Heart right ventricle (tissue), 16 donors: ENCODE measurements around the gene FRMD3. TPM values are rescaled to one million over a fixed set of nuclear protein-coding genes. Genes with fewer than 3 reads are reported as not detected.

Experiments used
- ATAC-seq, 8 donors: fragments of 200-7000 bp; cut with Tn5 transposase; one replicate each; pipeline ENCODE4 v1.9.1; 2020; ENCODE audit warnings: mild to moderate bottlenecking in 8 of 8, moderate library complexity in 8 of 8, moderate number of reproducible peaks in 1 of 8
- DNase-seq, 2 donors: peaks; one replicate each; pipeline ENCODE4 v3.0.0-alpha.2; 2020
- H3K27ac ChIP-seq, 10 donors: fragments of 200-600 bp; sonication (generic) in 2 of 10; one replicate each; pipeline versions ENCODE4 v1.5.0 to v1.8.0; 2020 to 2022; ENCODE audit warnings: mild to moderate bottlenecking in 3 of 10
- H3K27me3 ChIP-seq, 7 donors: fragments of 200-600 bp; one replicate each; pipeline ENCODE4 v1.8.0; 2021 to 2022; ENCODE audit warnings: mild to moderate bottlenecking in 2 of 7
- H3K36me3 ChIP-seq, 9 donors: fragments of 200-600 bp; sonication (generic) in 1 of 9; one replicate each; pipeline versions ENCODE4 v1.5.0 to v1.8.0; 2020 to 2022; ENCODE audit warnings: mild to moderate bottlenecking in 2 of 9
- H3K4me1 ChIP-seq, 9 donors: fragments of 200-600 bp; sonication (generic) in 1 of 9; one replicate each; pipeline versions ENCODE4 v1.5.0 to v1.8.0; 2020 to 2022; ENCODE audit warnings: mild to moderate bottlenecking in 4 of 9
- H3K4me3 ChIP-seq, 10 donors: fragments of 200-600 bp; sonication (generic) in 2 of 10; one replicate each; pipeline versions ENCODE4 v1.5.0 to v1.8.0; 2020 to 2022; ENCODE audit warnings: mild to moderate bottlenecking in 7 of 10, moderate library complexity in 2 of 10
- H3K9me3 ChIP-seq, 11 donors: fragments of 200-600 bp in 10 of 11; sonication (generic) in 2 of 11; one replicate each; pipeline versions ENCODE4 v1.5.0 to v1.8.0; 2013 to 2022; ENCODE audit warnings: mild to moderate bottlenecking in 2 of 11, control low read depth in 1 of 11, moderate library complexity in 1 of 11
- CTCF ChIP-seq, 9 donors: fragments of 200-600 bp; sonication (generic) in 2 of 9; IDR thresholded peaks; one replicate each; pipeline versions ENCODE4 v1.5.0 to v1.8.0; 2021 to 2022; ENCODE audit warnings: antibody characterized with exemption in 9 of 9, mild to moderate bottlenecking in 5 of 9, moderate library complexity in 1 of 9
- WGBS, 2 donors: extraction: QIAGEN DNeasy Blood & Tissue Kit; methylation state at CpG; one replicate each; pipeline ENCODE4 v1.1.7; 2013; ENCODE audit warnings: inconsistent platforms in 1 of 2; 5-methylcytosine and 5-hydroxymethylcytosine counted together
- intact Hi-C, 10 donors: fragments of 100-400 bp; cut with DNase I; formaldehyde crosslinking; loops; one replicate each; pipeline versions ENCODE4 v1.11.1 to v1.14.2; 2022
- polyA plus RNA-seq, 2 donors: library from polyadenylated mRNA; stranded (reverse); fragments of 200-250 nt; gene quantifications; one replicate each; pipeline ENCODE4 v1.2.3, GENCODE V29; 2013
- total RNA-seq, 10 donors: library from RNA; stranded (reverse); fragmentation: NEBNext Ultra II Directional in 3 of 10; extraction: Animal tissue kit (Norgen Biotek cat#: 25700) in 3 of 10; gene quantifications; one replicate each; pipeline versions ENCODE4 v1.2.1 to v1.2.4, GENCODE V29; 2021 to 2023
- donor health status: Arrhythmogenic right ventricular cardiomyopathy.
- donor health status: ischemic (EF 13 %, LVEDD 7.1; RV severe dilation, severe dysfunction).
- donor health status: healthy with polysubstance abuse.
- donor health status: DM: no; HTN: yes; CAD: no.
- donor health status: DM: no; HTN: no; CAD: no.
- donor health status: ischemic (EF 25% LVEDD 6.9; RV normal size, moderate dysfunction).
- donor health status: ischemic (EF 25% LVEDD 5.7; RV mildly dilated, moderate dysfunction).
- donor health status: healthy.
- donor health status: DM: yes; HTN: yes; CAD: no.
- donor health status: Ischemic cardiomyopathy.
- donor health status: ischemic (EF 35%, LVEDD 5.7; RV mildly dilated, moderate dysfunction).
- donor health status: nonischemic (EF 11% LVEDD 7.7; RV severe dilation, severe dysfunction).
- donor health status: DM: yes; HTN: yes; CAD: no.
- donor health status: PGD.
- donor health status: ischemic (EF 29% LVEDD 5.4; RV normal size, mild dysfunction).
- donor health status: nonischemic (EF 23%, LVEDD 6.1; RV moderate dilation, normal function).

FRMD3 gene
- total and polyA plus RNA-seq, 12 donors = 23.1 to 145 (median 98.8) TPM

- Histone ChIP-seq H3K27me3 (no peaks in the 10 kb centered on the region), H3K9me3 (peaks cover 0 to 8% (median 0%) of the 10 kb centered on the region in 11 donors), H3K4me1 (peaks cover 0 to 19% (median 10%) of the 10 kb centered on the region in 9 donors), H3K27ac (peak overlapping the region in 3 of 10 donors; percentile 17 to 41 (median 26)), H3K4me3 (no peak overlapping the region), H3K36me3 (no peaks in the 10 kb centered on the region)
- WGBS, 2 donors = 37 to 41% methylated on average over 3 of the region's 3 CpGs
- intact Hi-C loops = no loop called here
- no peak for TF ChIP-seq CTCF (IDR thresholded peaks at IDR 0.05)
- ATAC-seq = peak in 3 of 8 donors; percentile 25 to 37 (median 33)
- DNase-seq = no peak
These were observed 46.8 kb downstream of the FRMD3 start for GRCh38 chr9:83491413-83491812.

GRCh38 chr9:83489961-83490360 is 48.2 kb downstream of the FRMD3 start:
- ATAC-seq (peak in 1 of 8 donors; percentile 48), DNase-seq (peak in 1 of 2 donors; percentile 19)
- Histone ChIP-seq H3K9me3 (peaks cover 0 to 8% (median 0%) of the 10 kb centered on the region in 11 donors), H3K27me3 (no peaks in the 10 kb centered on the region), H3K4me1 (peaks cover 0 to 19% (median 10%) of the 10 kb centered on the region in 9 donors), H3K36me3 (no peaks in the 10 kb centered on the region), H3K27ac (peak overlapping the region in 1 of 10 donors; percentile 32), H3K4me3 (no peak overlapping the region)
- intact Hi-C loops = no loop called here
- no peak for TF ChIP-seq CTCF (IDR thresholded peaks at IDR 0.05)
- 97 to 100% methylated on average over 1 of the region's 1 CpG for WGBS, 2 donors

GRCh38 chr9:83484990-83485389 is 53.2 kb downstream of the FRMD3 start:
- intact Hi-C loops = no loop called here
- no peaks in the 10 kb centered on the region for H3K4me1 ChIP-seq
- no peak overlapping the region for H3K27ac ChIP-seq
- H3K36me3 ChIP-seq = peaks cover 0 to 3% (median 0%) of the 10 kb centered on the region in 9 donors
- H3K4me3 ChIP-seq = no peak overlapping the region
- peaks cover 0 to 13% (median 2%) of the 10 kb centered on the region in 11 donors for H3K9me3 ChIP-seq
- H3K27me3 ChIP-seq = no peaks in the 10 kb centered on the region
- no peak for TF ChIP-seq CTCF (IDR thresholded peaks at IDR 0.05)
- DNase-seq = no peak
- 85 to 90% methylated on average over 6 of the region's 6 CpGs for WGBS, 2 donors
- no peak for ATAC-seq

DNA sequence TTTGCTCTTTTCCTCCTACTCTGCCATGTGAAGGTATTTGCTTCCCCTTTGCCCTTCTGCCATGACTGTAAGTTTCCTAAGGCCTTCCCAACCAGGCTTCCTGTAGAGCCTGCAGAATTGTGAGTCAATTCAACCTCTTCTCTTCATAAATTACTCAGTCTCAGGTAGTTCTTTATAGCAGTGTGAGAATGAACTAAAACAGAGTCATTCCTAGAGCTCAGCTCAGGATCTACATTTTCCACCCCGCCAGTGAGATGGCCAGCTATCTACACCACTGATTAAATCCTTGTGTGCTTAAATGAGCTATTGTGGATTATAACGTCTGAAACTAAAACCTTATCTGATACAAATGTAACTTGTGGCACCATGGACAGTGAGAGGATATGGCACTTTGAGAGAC is 55.0 kb downstream of the FRMD3 start:
- Histone ChIP-seq H3K27ac (peak overlapping the region in 1 of 10 donors; percentile 2), H3K27me3 (no peaks in the 10 kb centered on the region), H3K4me1 (no peaks in the 10 kb centered on the region), H3K9me3 (peaks cover 0 to 9% (median 5%) of the 10 kb centered on the region in 11 donors), H3K36me3 (peaks cover 0 to 5% (median 0%) of the 10 kb centered on the region in 9 donors), H3K4me3 (no peak overlapping the region)
- ATAC-seq = no peak
- no peak for DNase-seq
- TF ChIP-seq CTCF (IDR thresholded peaks at IDR 0.05) = no peak
- WGBS, 2 donors = 66 to 72% methylated on average over 2 of the region's 2 CpGs
- intact Hi-C loops = no loop called here
